GM12878 (cell line): Measurements from ENCODE around the gene TRPM3. TPM values are rescaled to one million over a fixed set of nuclear protein-coding genes. Genes with fewer than 3 reads are reported as not detected.

Experiments used
- ATAC-seq: fragments of 200-7000 bp; cut with Tn5 transposase; 3 replicates; pipeline ENCODE4 v1.9.1; 2020; ENCODE audit warnings: mild to moderate bottlenecking, moderate library complexity
- BruUV-seq: library from RNA; stranded (reverse); fragments of 400-500 nt; replicated peaks from 2 replicates; lab custom pipeline; 2021; lab: Mats Ljungman, UMichigan
- CTCF ChIA-PET: fragments of 300-600 bp; sonication (Branson Sonifier 250); formaldehyde crosslinking; extraction: SDS; loops from one replicate; lab custom pipeline; 2021; ENCODE audit warnings: inconsistent platforms; lab: Yijun Ruan, JAX
- POLR2A ChIA-PET: fragments of 350-600 bp; formaldehyde crosslinking; extraction: SDS; loops from one replicate; lab custom pipeline; 2021; ENCODE audit warnings: inconsistent platforms; lab: Charles Lee
- RAD21 ChIA-PET: fragments of 300-600 bp; sonication (Branson Sonifier 250); formaldehyde crosslinking; loops from one replicate; lab custom pipeline; 2023; ENCODE audit warnings: antibody characterized with exemption; ENCODE audit not compliant: unreplicated experiment; lab: Charles Lee
- SMC1A ChIA-PET: fragments of 300-600 bp; sonication (Branson Sonifier 250); formaldehyde crosslinking; loops from one replicate; lab custom pipeline; 2023; ENCODE audit not compliant: unreplicated experiment, uncharacterized antibody; lab: Charles Lee
- DNase-seq: peaks from one replicate; pipeline ENCODE4 v3.0.0-alpha.2; 2011; ENCODE audit warnings: low read depth, low spot score
- FAIRE-seq: peaks from 3 replicates; lab custom pipeline; 2011; peaks lifted over from hg19 to GRCh38; lab: Jason Lieb, UNC
- H2AFZ ChIP-seq: 2 replicates; pipeline ENCODE4 v1.6.0; 2011; ENCODE audit warnings: low read depth, low read length, control low read depth; ENCODE audit not compliant: control insufficient read depth
- H3K27ac ChIP-seq: 2 replicates; pipeline ENCODE4 v1.5.1; 2011; ENCODE audit warnings: control low read depth; ENCODE audit not compliant: control insufficient read depth, insufficient read depth
- H3K27me3 ChIP-seq, 2 experiments: replicated peaks in 1 of 2; 2 replicates each; pipeline versions ENCODE4 v1.6.0 to v1.6.1; 2011; ENCODE audit warnings: low read length in 1 of 2; ENCODE audit not compliant: control insufficient read depth in 2 of 2, insufficient read depth in 2 of 2
- H3K36me3 ChIP-seq, 2 experiments: 2 replicates each; pipeline ENCODE4 v1.5.1; 2011; ENCODE audit warnings: low read length in 1 of 2; ENCODE audit not compliant: control insufficient read depth in 2 of 2, insufficient read depth in 2 of 2
- H3K4me1 ChIP-seq: 2 replicates; pipeline ENCODE4 v1.6.1; 2011; ENCODE audit warnings: mild to moderate bottlenecking, low read length, moderate library complexity, mixed read lengths; ENCODE audit not compliant: control insufficient read depth, insufficient read depth
- H3K4me2 ChIP-seq: 2 replicates; pipeline ENCODE4 v1.6.0; 2011; ENCODE audit warnings: control low read depth; ENCODE audit not compliant: control insufficient read depth, insufficient read depth
- H3K4me3 ChIP-seq: fragments of 200-600 bp; sonication (generic); 2 replicates; pipeline ENCODE4 v1.5.1; 2016
- H3K79me2 ChIP-seq: 2 replicates; pipeline ENCODE4 v1.6.0; 2011; ENCODE audit warnings: low read length; ENCODE audit not compliant: control insufficient read depth, insufficient read depth
- H3K9ac ChIP-seq: 2 replicates; pipeline ENCODE4 v1.8.0; 2011; ENCODE audit warnings: low read length, control low read depth, mixed read lengths; ENCODE audit not compliant: control insufficient read depth, insufficient read depth
- H3K9me3 ChIP-seq: replicated peaks from 3 replicates; pipeline ENCODE4 v1.5.1; 2011; ENCODE audit warnings: mild to moderate bottlenecking, low read length; ENCODE audit not compliant: control insufficient read depth, insufficient read depth
- H4K20me1 ChIP-seq: 2 replicates; pipeline ENCODE4 v1.6.0; 2011; ENCODE audit not compliant: control insufficient read depth, insufficient read depth
- GATAD2B ChIP-seq: fragments of 450-650 bp; conservative IDR thresholded peaks from 2 replicates; pipeline ENCODE4 v1.6.1; 2017; ENCODE audit warnings: low read depth, mild to moderate bottlenecking, moderate library complexity
- MAX ChIP-seq: IDR thresholded peaks from 2 replicates; pipeline ENCODE4 v1.6.1; 2012; ENCODE audit warnings: low read depth, low read length, improper control_type of control experiment
- MEF2A ChIP-seq: IDR thresholded peaks from 2 replicates; pipeline ENCODE4 v1.6.1; 2011; ENCODE audit warnings: low read depth, mild to moderate bottlenecking, low read length, moderate library complexity; ENCODE audit not compliant: insufficient read depth
- NFIC ChIP-seq: IDR thresholded peaks from 2 replicates; pipeline ENCODE4 v1.6.1; 2012; ENCODE audit warnings: low read depth, mild to moderate bottlenecking, inconsistent platforms, low read length, moderate library complexity
- NFYA ChIP-seq: IDR thresholded peaks from 2 replicates; pipeline ENCODE4 v1.6.1; 2011; ENCODE audit warnings: low read depth, mild to moderate bottlenecking, low read length, improper control_type of control experiment, borderline replicate concordance
- NR2C2 ChIP-seq: IDR thresholded peaks from 2 replicates; pipeline ENCODE4 v1.6.1; 2011; ENCODE audit warnings: borderline replicate concordance, low read depth; ENCODE audit not compliant: control insufficient read depth, insufficient read length
- POLR2AphosphoS5 ChIP-seq: IDR thresholded peaks from 2 replicates; pipeline ENCODE4 v1.6.1; 2011; ENCODE audit warnings: mild to moderate bottlenecking, low read length, inconsistent platforms
- RBBP5 ChIP-seq: fragments of 200-600 bp; sonication (generic); conservative IDR thresholded peaks from 2 replicates; pipeline ENCODE4 v1.6.1; 2016
- SMARCA5 ChIP-seq: fragments of 450-650 bp; IDR thresholded peaks from 2 replicates; pipeline ENCODE4 v1.6.1; 2017; ENCODE audit warnings: mild to moderate bottlenecking
- ZBED1 ChIP-seq: IDR thresholded peaks from 2 replicates; pipeline ENCODE4 v1.6.1; 2016; ENCODE audit warnings: borderline replicate concordance
- whole genome bisulfite sequencing: methylation state at CpG from one replicate; pipeline ENCODE4 v1.1.6; 2016; ENCODE audit warnings: low lambda C conversion rate; ENCODE audit not compliant: insufficient replicate concordance, insufficient coverage; ENCODE audit errors: missing lambda C conversion rate; 5-methylcytosine and 5-hydroxymethylcytosine counted together
- in situ Hi-C: fragments of 300-500 bp; cut with MboI; formaldehyde crosslinking; loops from 9 replicates; pipeline ENCODE4 v1.14.3; 2018; ENCODE audit warnings: mixed read lengths
- intact Hi-C: fragments of 100-400 bp; cut with micrococcal nuclease; formaldehyde crosslinking; loops from one replicate; pipeline ENCODE4 v1.14.2; 2022; ENCODE audit not compliant: unreplicated experiment
- polyA plus RNA-seq, 11 experiments: library from polyadenylated mRNA; depleted of rRNA in 4 of 11; unstranded in 6 of 11; stranded (reverse) in 5 of 11; fragments of >200 nt; fragmentation: Nextera tagmentation in 4 of 11; fragmentation: Illumina TruSeq in 1 of 11; extraction: Ambion mirVana in 4 of 11; extraction: Trizol in 1 of 11; gene quantifications; 1 replicate in 1 of 11; 2 replicates in 10 of 11; pipeline versions ENCODE4 v1.2.1 to v1.2.3, GENCODE V29; 2011 to 2016; ENCODE audit warnings: inconsistent platforms in 2 of 11, missing spikeins in 2 of 11, low read depth in 1 of 11
- total RNA-seq, 4 experiments: library from RNA; depleted of rRNA in 3 of 4; stranded (reverse); fragments of >200 nt in 3 of 4; fragmentation: Illumina TruSeq in 1 of 4; extraction: Trizol in 1 of 4; gene quantifications; 2 replicates each; pipeline versions ENCODE4 v1.2.1 to v1.2.3, GENCODE V29; 2013 to 2021
- TF ChIP-seq, protein P1 (sequence below): fragments of 450-650 bp; IDR thresholded peaks from 2 replicates; pipeline ENCODE4 v1.6.1; 2017; ENCODE audit warnings: low read depth, mild to moderate bottlenecking, moderate library complexity
- TF ChIP-seq, protein P2 (sequence below): IDR thresholded peaks from 2 replicates; pipeline ENCODE4 v1.6.1; 2012; ENCODE audit warnings: mild to moderate bottlenecking, low read depth, low read length

TRPM3 gene
- total and polyA plus RNA-seq, 10 of the 15 experiments (the other 5 are each of a cell fraction or from before 2014, with no cell fraction given) = not detected

- TF ChIP-seq, protein P1, sequence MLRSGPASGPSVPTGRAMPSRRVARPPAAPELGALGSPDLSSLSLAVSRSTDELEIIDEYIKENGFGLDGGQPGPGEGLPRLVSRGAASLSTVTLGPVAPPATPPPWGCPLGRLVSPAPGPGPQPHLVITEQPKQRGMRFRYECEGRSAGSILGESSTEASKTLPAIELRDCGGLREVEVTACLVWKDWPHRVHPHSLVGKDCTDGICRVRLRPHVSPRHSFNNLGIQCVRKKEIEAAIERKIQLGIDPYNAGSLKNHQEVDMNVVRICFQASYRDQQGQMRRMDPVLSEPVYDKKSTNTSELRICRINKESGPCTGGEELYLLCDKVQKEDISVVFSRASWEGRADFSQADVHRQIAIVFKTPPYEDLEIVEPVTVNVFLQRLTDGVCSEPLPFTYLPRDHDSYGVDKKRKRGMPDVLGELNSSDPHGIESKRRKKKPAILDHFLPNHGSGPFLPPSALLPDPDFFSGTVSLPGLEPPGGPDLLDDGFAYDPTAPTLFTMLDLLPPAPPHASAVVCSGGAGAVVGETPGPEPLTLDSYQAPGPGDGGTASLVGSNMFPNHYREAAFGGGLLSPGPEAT = no peak
- no peak for TF ChIP-seq SMARCA5
- no peak for TF ChIP-seq RBBP5
- TF ChIP-seq, protein P2, sequence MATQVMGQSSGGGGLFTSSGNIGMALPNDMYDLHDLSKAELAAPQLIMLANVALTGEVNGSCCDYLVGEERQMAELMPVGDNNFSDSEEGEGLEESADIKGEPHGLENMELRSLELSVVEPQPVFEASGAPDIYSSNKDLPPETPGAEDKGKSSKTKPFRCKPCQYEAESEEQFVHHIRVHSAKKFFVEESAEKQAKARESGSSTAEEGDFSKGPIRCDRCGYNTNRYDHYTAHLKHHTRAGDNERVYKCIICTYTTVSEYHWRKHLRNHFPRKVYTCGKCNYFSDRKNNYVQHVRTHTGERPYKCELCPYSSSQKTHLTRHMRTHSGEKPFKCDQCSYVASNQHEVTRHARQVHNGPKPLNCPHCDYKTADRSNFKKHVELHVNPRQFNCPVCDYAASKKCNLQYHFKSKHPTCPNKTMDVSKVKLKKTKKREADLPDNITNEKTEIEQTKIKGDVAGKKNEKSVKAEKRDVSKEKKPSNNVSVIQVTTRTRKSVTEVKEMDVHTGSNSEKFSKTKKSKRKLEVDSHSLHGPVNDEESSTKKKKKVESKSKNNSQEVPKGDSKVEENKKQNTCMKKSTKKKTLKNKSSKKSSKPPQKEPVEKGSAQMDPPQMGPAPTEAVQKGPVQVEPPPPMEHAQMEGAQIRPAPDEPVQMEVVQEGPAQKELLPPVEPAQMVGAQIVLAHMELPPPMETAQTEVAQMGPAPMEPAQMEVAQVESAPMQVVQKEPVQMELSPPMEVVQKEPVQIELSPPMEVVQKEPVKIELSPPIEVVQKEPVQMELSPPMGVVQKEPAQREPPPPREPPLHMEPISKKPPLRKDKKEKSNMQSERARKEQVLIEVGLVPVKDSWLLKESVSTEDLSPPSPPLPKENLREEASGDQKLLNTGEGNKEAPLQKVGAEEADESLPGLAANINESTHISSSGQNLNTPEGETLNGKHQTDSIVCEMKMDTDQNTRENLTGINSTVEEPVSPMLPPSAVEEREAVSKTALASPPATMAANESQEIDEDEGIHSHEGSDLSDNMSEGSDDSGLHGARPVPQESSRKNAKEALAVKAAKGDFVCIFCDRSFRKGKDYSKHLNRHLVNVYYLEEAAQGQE = no peak
- TF ChIP-seq, all 136 proteins: peak for 0
Measured at GRCh38 chr9:70500793-70501192, 620.6 kb downstream of the TRPM3 start (continued).

DNA sequence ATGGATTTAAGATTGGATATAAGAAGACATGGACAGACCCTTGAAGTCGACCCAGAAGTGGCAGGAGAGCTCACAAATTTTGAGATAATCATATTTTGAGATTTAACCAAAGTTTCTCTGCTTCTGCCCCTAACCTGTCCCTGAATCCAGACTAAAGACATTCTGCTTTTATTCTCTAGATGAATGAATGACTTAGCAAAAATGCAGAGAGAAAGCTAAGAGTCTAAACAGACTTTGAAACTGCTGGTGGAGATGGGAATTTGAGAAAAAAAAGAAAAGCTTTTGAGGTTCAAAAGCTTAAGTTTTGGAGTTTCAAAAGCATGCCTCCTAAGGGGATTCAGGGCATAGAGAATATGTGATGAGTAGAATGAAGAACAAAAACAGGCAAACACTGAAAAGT is 621.8 kb downstream of the TRPM3 start:
- intact Hi-C loops = no loop called here
- Histone ChIP-seq H3K36me3 (no peaks in the 10 kb centered on the region), H3K9ac (no peak overlapping the region), H3K4me2 (no peak overlapping the region), H4K20me1 (no peaks in the 10 kb centered on the region), H3K4me1 (no peaks in the 10 kb centered on the region), H3K27me3 (no peaks in the 10 kb centered on the region), H3K9me3 (no peaks in the 10 kb centered on the region), H3K79me2 (no peaks in the 10 kb centered on the region), H2AFZ (no peak overlapping the region), H3K27ac (no peak overlapping the region), H3K4me3 (no peak overlapping the region)
- ChIA-PET RAD21 (no interaction called here), POLR2A (interaction anchor here (1.2 kb wide), 1 partner anchor 14 kb away, joined by 3 read pairs; no protein-coding TSS in a partner anchor), CTCF (interaction anchor here (1.7 to 2.0 kb wide), 2 partner anchors 11 to 103 kb away, joined by 9 read pairs; no protein-coding TSS in a partner anchor), SMC1A (interaction anchor here (1.0 to 1.4 kb wide), 2 partner anchors 23 to 48 kb away, joined by 3 to 6 read pairs; no protein-coding TSS in a partner anchor)
- FAIRE-seq (no peak), ATAC-seq (no peak), DNase-seq (no peak)
- BruUV-seq = no TSS peak
- in situ Hi-C loops = no loop called here
- 0% methylated on average over 1 of the region's 1 CpG for WGBS
- TF ChIP-seq MEF2A (no peak), GATAD2B (no peak), NFIC (no peak), NR2C2 (no peak), NFYA (no peak), POLR2AphosphoS5 (no peak), ZBED1 (no peak), MAX (no peak)
